Naive thymus-derived CD4-positive, alpha-beta T cell (primary cell): ENCODE measurements around the gene DCLRE1A. TPM values are rescaled to one million over a fixed set of nuclear protein-coding genes. Genes with fewer than 3 reads are reported as not detected.

ENCODE experiments used
- ATAC-seq: fragments of 150-1000 bp; cut with Tn5 transposase; 2 replicates; pipeline ENCODE4 v1.10.0; 2021; ENCODE audit warnings: mild to moderate bottlenecking, moderate library complexity
- CTCF ChIA-PET: fragments of 350-600 bp; sonication (Branson Sonifier 250); formaldehyde crosslinking; loops from one replicate; lab custom pipeline; 2021; ENCODE audit warnings: antibody characterized with exemption; lab: Charles Lee
- POLR2A ChIA-PET: fragments of 350-600 bp; sonication (Branson Sonifier 250); formaldehyde crosslinking; loops from one replicate; lab custom pipeline; 2021; ENCODE audit warnings: antibody characterized with exemption, inconsistent platforms; lab: Charles Lee
- DNase-seq, 9 donors: peaks; one replicate each; pipeline versions ENCODE4 v3.0.0 to v3.0.0-alpha.2; 2020 to 2022; ENCODE audit warnings: mixed read lengths in 1 of 9
- H3K27ac ChIP-seq: one replicate; pipeline ENCODE4 v1.7.0; 2013; ENCODE audit warnings: mild to moderate bottlenecking, low read depth, low read length, moderate library complexity
- H3K27me3 ChIP-seq, 2 donors: one replicate each; pipeline ENCODE4 v1.7.0; 2013; ENCODE audit warnings: low read length in 2 of 2, mild to moderate bottlenecking in 2 of 2, moderate library complexity in 2 of 2; ENCODE audit not compliant: control insufficient read depth in 2 of 2, insufficient read depth in 2 of 2
- H3K36me3 ChIP-seq, 3 experiments: 1 replicate in 2 of 3; 2 replicates in 1 of 3; pipeline ENCODE4 v1.7.0; 2013; ENCODE audit warnings: low read length in 3 of 3, mild to moderate bottlenecking in 3 of 3, moderate library complexity in 1 of 3; ENCODE audit not compliant: insufficient read depth in 3 of 3, control insufficient read depth in 2 of 3
- H3K4me1 ChIP-seq, 2 donors: one replicate each; pipeline ENCODE4 v1.7.0; 2013; ENCODE audit warnings: low read length in 2 of 2, mild to moderate bottlenecking in 2 of 2, moderate library complexity in 1 of 2; ENCODE audit not compliant: control insufficient read depth in 2 of 2, insufficient read depth in 2 of 2
- H3K4me3 ChIP-seq: 2 replicates; pipeline ENCODE4 v1.7.0; 2013; ENCODE audit warnings: mild to moderate bottlenecking, low read length
- H3K9me3 ChIP-seq, 3 experiments: 1 replicate in 2 of 3; 2 replicates in 1 of 3; pipeline ENCODE4 v1.7.0; 2013; ENCODE audit warnings: low read length in 3 of 3; ENCODE audit not compliant: control insufficient read depth in 2 of 3
- H3K27ac Mint-ChIP-seq, 9 donors: one replicate each; pipeline ENCODE4 v1.8.0; 2020 to 2022; ENCODE audit warnings: mixed read lengths in 9 of 9, mild to moderate bottlenecking in 8 of 9, moderate library complexity in 5 of 9, inconsistent platforms in 2 of 9
- H3K27me3 Mint-ChIP-seq, 5 donors: one replicate each; pipeline ENCODE4 v1.8.0; 2021 to 2022; ENCODE audit warnings: mixed read lengths in 5 of 5, mild to moderate bottlenecking in 1 of 5
- H3K36me3 Mint-ChIP-seq, 5 donors: one replicate each; pipeline ENCODE4 v1.8.0; 2020 to 2022; ENCODE audit warnings: mixed read lengths in 5 of 5, mild to moderate bottlenecking in 3 of 5, inconsistent platforms in 1 of 5
- H3K4me1 Mint-ChIP-seq, 7 donors: one replicate each; pipeline ENCODE4 v1.8.0; 2020 to 2022; ENCODE audit warnings: mixed read lengths in 7 of 7, mild to moderate bottlenecking in 3 of 7, inconsistent platforms in 1 of 7
- H3K4me3 Mint-ChIP-seq, 10 donors: one replicate each; pipeline ENCODE4 v1.8.0; 2020 to 2022; ENCODE audit warnings: mild to moderate bottlenecking in 10 of 10, mixed read lengths in 10 of 10, moderate library complexity in 6 of 10, inconsistent platforms in 2 of 10
- H3K9me3 Mint-ChIP-seq, 11 donors: one replicate each; pipeline ENCODE4 v1.8.0; 2020 to 2022; ENCODE audit warnings: mixed read lengths in 11 of 11, mild to moderate bottlenecking in 4 of 11, inconsistent platforms in 1 of 11, moderate library complexity in 1 of 11
- intact Hi-C, 2 donors: fragments of 100-400 bp; cut with micrococcal nuclease; formaldehyde crosslinking; loops; one replicate each; pipeline ENCODE4 v1.15.1; 2023
- polyA plus RNA-seq, 2 donors: library from polyadenylated mRNA; unstranded; fragments of 300-500 nt; fragmentation: Illumina TruSeq; gene quantifications; one replicate each; pipeline ENCODE4 v1.2.3, GENCODE V29; 2021
- total RNA-seq, 6 experiments: library from RNA in 5 of 6; stranded (reverse) in 5 of 6; gene quantifications; 1 replicate in 5 of 6; 2 replicates in 1 of 6; pipeline ENCODE4 v1.2.3 and lab custom pipeline; 2021 to 2026

Gene DCLRE1A
- total and polyA plus RNA-seq, 7 experiments from 2014 or later: 1.5 to 12.9 (median 3.8) TPM

DNA sequence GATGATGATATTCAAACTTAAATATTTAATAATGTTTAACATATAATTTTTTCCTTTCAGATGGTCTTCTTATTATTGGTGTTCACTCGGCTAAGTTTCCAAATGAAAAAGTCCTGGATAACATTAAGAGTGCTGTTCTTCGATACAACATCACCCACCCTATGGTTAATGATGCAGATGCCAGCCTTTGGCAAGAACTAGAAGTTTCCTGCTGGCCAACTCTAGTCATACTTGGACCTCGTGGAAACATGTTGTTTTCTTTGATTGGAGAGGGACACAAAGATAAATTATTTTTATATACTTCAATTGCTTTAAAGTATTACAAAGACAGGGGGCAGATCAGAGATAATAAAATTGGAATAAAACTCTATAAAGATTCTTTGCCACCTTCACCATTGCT, 22.6 kb upstream of the DCLRE1A start:
- peaks cover 7 to 45% (median 28%) of the 10 kb centered on the region in 5 donors for H3K36me3 Mint-ChIP-seq

DNA sequence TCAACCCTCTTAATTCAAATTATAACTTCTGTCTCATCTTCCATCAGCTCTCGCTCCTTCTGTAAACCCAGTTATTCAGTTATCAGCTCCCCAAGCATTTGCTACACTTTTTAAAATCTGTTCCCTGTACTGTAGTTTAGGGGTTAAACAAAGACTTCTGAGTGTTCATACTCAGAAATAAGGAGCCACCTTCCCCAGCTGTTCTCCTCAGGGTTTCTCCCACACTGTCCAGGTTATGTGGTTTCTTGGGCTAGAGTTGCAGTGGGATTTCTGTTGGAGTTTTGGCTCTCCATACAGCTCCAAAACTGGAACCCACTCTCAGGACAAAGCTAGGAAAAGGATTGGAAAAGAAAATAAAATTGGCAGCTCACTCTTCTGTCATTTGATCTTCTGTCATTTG, 21.3 kb upstream of the DCLRE1A start:
- CTCF ChIA-PET: no interaction called here

More for the DNA sequence above, 22.6 kb upstream of the DCLRE1A start:
- intact Hi-C loops: no loop called here
- POLR2A ChIA-PET: interaction anchor here (0.5 to 0.6 kb wide), 2 partner anchors 25 to 1568 kb away, joined by 3 to 8 read pairs; no protein-coding TSS in a partner anchor
- Histone ChIP-seq H3K4me1 (no peaks in the 10 kb centered on the region), H3K27ac (no peak overlapping the region), H3K36me3 (no peaks in the 10 kb centered on the region), H3K9me3 (no peaks in the 10 kb centered on the region), H3K27me3 (no peaks in the 10 kb centered on the region), H3K4me3 (no peak overlapping the region)
- DNase-seq: no peak
- H3K4me1 Mint-ChIP-seq: peaks cover 0 to 22% (median 17%) of the 10 kb centered on the region in 7 donors
- CTCF ChIA-PET: no interaction called here
- H3K9me3 Mint-ChIP-seq: peaks cover 0 to 17% (median 7%) of the 10 kb centered on the region in 11 donors
- no peak overlapping the region for H3K27ac Mint-ChIP-seq
- no peak for ATAC-seq
- no peaks in the 10 kb centered on the region for H3K27me3 Mint-ChIP-seq
- no peak overlapping the region for H3K4me3 Mint-ChIP-seq

GRCh38 chr10:113872139-113873030, 18.5 kb upstream of the DCLRE1A start:
- intact Hi-C loops: no loop called here
- Mint-ChIP-seq H3K4me3 (no peak overlapping the region), H3K27ac (no peak overlapping the region), H3K9me3 (peaks cover 0 to 17% (median 8%) of the 10 kb centered on the region in 11 donors), H3K4me1 (peaks cover 7 to 37% (median 25%) of the 10 kb centered on the region in 7 donors), H3K27me3 (no peaks in the 10 kb centered on the region), H3K36me3 (peaks cover 14 to 53% (median 30%) of the 10 kb centered on the region in 5 donors)
- Histone ChIP-seq H3K4me3 (no peak overlapping the region), H3K36me3 (no peaks in the 10 kb centered on the region), H3K9me3 (no peaks in the 10 kb centered on the region), H3K27me3 (no peaks in the 10 kb centered on the region), H3K27ac (no peak overlapping the region), H3K4me1 (no peaks in the 10 kb centered on the region)
- DNase-seq (no peak), ATAC-seq (no peak)
- ChIA-PET POLR2A (interaction anchor here (0.7 to 1.0 kb wide), 2 partner anchors 15 to 29 kb away, joined by 3 to 6 read pairs; no protein-coding TSS in a partner anchor), CTCF (interaction anchor here (0.7 kb wide), 1 partner anchor 99 kb away, joined by 4 read pairs; no protein-coding TSS in a partner anchor)

More for the DNA sequence above, 21.3 kb upstream of the DCLRE1A start:
- Histone ChIP-seq H3K4me3 (no peak overlapping the region), H3K27ac (no peak overlapping the region), H3K36me3 (no peaks in the 10 kb centered on the region), H3K27me3 (no peaks in the 10 kb centered on the region), H3K4me1 (no peaks in the 10 kb centered on the region), H3K9me3 (no peaks in the 10 kb centered on the region)
- no peaks in the 10 kb centered on the region for H3K27me3 Mint-ChIP-seq
- intact Hi-C loops: no loop called here
- POLR2A ChIA-PET: no interaction called here
- peaks cover 0 to 22% (median 17%) of the 10 kb centered on the region in 7 donors for H3K4me1 Mint-ChIP-seq
- DNase-seq: no peak
- H3K9me3 Mint-ChIP-seq: peaks cover 0 to 17% (median 8%) of the 10 kb centered on the region in 11 donors
- H3K27ac Mint-ChIP-seq: no peak overlapping the region
- no peak overlapping the region for H3K4me3 Mint-ChIP-seq
- ATAC-seq: no peak
- H3K36me3 Mint-ChIP-seq: peaks cover 7 to 46% (median 31%) of the 10 kb centered on the region in 5 donors

DNA sequence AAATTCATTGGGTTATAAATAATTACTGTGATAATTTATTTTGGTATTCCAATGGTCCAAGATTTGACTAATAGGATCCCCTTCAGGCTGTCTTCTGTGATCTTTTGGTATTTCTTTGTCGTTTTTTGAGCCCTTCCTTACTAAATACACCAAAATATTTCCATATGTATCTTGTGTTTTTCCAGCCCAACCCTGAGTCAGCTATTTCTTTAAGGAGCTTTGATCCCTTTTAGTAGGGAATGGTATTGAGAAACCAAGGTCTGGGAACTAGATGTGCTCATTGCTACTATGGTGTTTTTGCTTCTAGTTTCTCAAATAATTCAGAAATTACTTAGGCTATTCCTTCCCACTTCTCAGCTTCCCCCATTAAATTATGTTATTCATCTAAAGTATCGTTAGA, 15.9 kb upstream of the DCLRE1A start:
- ATAC-seq: no peak
- Mint-ChIP-seq H3K4me3 (no peak overlapping the region), H3K4me1 (peaks cover 7 to 33% (median 16%) of the 10 kb centered on the region in 7 donors), H3K9me3 (peaks cover 0 to 17% (median 8%) of the 10 kb centered on the region in 11 donors), H3K27ac (no peak overlapping the region), H3K27me3 (no peaks in the 10 kb centered on the region), H3K36me3 (peaks cover 14 to 48% (median 32%) of the 10 kb centered on the region in 5 donors)
- Histone ChIP-seq H3K4me3 (no peak overlapping the region), H3K9me3 (no peaks in the 10 kb centered on the region), H3K36me3 (no peaks in the 10 kb centered on the region), H3K4me1 (no peaks in the 10 kb centered on the region), H3K27me3 (no peaks in the 10 kb centered on the region), H3K27ac (no peak overlapping the region)
- ChIA-PET POLR2A (no interaction called here), CTCF (no interaction called here)
- no peak for DNase-seq
- intact Hi-C loops: no loop called here

- H3K4me1 Mint-ChIP-seq: peaks cover 3 to 23% (median 12%) of the 10 kb centered on the region in 7 donors
- H3K27ac ChIP-seq: no peak overlapping the region
- DNase-seq: no peak
- no peak overlapping the region for H3K4me3 ChIP-seq
- H3K9me3 ChIP-seq: no peaks in the 10 kb centered on the region
- H3K27me3 Mint-ChIP-seq: no peaks in the 10 kb centered on the region
- peaks cover 18 to 54% (median 40%) of the 10 kb centered on the region in 5 donors for H3K36me3 Mint-ChIP-seq
- H3K4me1 ChIP-seq: no peaks in the 10 kb centered on the region
- CTCF ChIA-PET: no interaction called here
- intact Hi-C loops: no loop called here
- H3K27me3 ChIP-seq: no peaks in the 10 kb centered on the region
- no peak overlapping the region for H3K27ac Mint-ChIP-seq
- no peaks in the 10 kb centered on the region for H3K36me3 ChIP-seq
- POLR2A ChIA-PET: no interaction called here
- no peak overlapping the region for H3K4me3 Mint-ChIP-seq
- ATAC-seq: no peak
- H3K9me3 Mint-ChIP-seq: peaks cover 0 to 14% (median 8%) of the 10 kb centered on the region in 11 donors
Measured at GRCh38 chr10:113867904-113868303, 14.0 kb upstream of the DCLRE1A start.

DNA sequence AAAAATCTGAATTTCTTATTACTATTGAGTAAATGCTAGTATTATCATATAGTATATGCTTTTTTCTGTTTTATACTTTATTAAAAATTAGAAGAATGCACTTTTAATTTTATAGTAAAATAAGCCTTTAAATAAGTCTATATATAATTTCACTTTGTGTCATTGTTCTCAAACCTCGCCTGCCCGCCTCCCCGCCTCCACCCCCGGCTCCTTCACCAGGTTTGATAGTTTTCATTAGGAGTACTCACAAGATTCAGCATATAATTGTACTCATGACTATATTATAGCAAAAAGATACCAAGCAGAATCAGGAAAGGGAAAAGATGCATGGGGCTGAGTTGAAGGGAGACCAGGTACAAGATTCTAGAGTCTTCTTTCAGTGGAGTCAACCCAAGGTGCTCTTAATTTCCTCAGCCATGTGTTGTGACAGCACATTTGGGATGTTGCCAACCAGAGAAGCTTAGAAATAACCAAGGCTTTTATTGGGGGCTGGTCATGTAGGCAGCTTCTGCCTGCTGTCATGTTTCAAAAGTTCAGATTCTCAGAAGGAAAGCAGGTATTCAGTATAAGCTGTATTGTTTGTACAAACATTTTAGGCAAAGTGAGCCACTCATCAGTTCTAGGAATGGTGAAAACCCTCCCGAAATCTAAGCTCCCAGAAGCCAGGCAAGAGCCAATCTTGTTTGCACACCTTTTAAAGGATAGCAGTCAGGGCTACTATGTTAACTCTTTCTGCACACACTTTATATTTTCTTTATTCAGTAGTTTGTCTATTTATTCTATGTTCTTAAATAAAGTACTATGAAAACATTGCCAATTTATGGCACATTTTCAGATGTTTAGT, 12.9 kb upstream of the DCLRE1A start:
- intact Hi-C loops: no loop called here
- Mint-ChIP-seq H3K4me3 (no peak overlapping the region), H3K4me1 (peaks cover 2 to 23% (median 12%) of the 10 kb centered on the region in 7 donors), H3K36me3 (peaks cover 13 to 51% (median 38%) of the 10 kb centered on the region in 5 donors), H3K9me3 (peaks cover 0 to 3% (median 2%) of the 10 kb centered on the region in 11 donors), H3K27me3 (no peaks in the 10 kb centered on the region), H3K27ac (no peak overlapping the region)
- H3K27ac ChIP-seq: no peak overlapping the region
- CTCF ChIA-PET: no interaction called here
- DNase-seq (no peak), ATAC-seq (no peak)
- no peak overlapping the region for H3K4me3 ChIP-seq
- H3K9me3 ChIP-seq: no peaks in the 10 kb centered on the region
- no peaks in the 10 kb centered on the region for H3K27me3 ChIP-seq
- POLR2A ChIA-PET: no interaction called here
- no peaks in the 10 kb centered on the region for H3K36me3 ChIP-seq
- H3K4me1 ChIP-seq: no peaks in the 10 kb centered on the region
